HG02938 (cell line): ENCODE measurements around the gene KDM8.

Source experiments
- ATAC-seq: cut with Tn5 transposase; IDR thresholded peaks from one replicate; pipeline ENCODE4 v1.9.1; 2021; ENCODE audit warnings: mild to moderate bottlenecking, moderate library complexity; ENCODE audit not compliant: unreplicated experiment

The KDM8 gene

DNA sequence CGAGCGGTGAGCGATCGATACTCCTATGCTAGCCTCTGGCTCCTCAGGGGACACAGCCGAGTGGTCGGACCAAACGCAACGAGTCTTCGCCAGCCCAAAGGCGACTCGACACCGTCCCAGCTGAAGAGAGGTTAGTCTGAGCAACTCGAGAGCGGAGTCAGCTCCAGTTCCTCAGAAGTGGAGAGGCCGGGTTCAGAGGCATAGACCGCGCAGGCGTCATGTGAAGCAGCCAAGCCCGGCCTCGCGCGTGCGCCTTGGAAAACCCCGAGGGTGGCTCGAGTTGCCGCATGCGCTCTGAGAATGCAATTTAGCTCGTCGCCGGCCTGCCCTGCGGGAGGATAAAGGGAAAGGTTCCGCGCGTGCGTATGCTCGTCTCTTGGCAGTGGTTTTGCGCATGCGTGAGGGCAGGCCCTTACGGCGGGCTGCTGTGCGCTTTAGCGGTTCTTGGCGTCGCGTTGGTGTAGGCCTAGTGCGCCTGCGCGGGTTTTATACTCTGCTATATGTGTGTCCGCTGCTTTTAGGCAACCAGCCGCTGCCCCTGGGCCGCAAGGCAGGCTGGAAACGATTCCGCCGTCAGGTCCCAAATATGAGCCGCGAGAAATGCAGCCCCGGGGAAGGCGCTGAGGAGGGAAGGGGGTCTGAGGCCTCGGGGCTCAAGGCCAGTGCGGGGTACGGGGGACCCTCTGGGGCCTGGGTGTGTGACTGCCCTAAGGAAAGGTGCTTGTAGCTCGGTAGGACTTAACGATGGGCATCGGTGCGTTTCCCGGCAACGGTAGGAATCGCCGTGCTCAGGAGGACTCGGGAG lies at the start of gene KDM8:
Gene KDM8 (plus strand): TSS at position 20 of the 805 bp plus-strand sequence. CDS start 6,598 bp downstream, outside the sequence.
- ATAC-seq = peak; percentile 79

DNA sequence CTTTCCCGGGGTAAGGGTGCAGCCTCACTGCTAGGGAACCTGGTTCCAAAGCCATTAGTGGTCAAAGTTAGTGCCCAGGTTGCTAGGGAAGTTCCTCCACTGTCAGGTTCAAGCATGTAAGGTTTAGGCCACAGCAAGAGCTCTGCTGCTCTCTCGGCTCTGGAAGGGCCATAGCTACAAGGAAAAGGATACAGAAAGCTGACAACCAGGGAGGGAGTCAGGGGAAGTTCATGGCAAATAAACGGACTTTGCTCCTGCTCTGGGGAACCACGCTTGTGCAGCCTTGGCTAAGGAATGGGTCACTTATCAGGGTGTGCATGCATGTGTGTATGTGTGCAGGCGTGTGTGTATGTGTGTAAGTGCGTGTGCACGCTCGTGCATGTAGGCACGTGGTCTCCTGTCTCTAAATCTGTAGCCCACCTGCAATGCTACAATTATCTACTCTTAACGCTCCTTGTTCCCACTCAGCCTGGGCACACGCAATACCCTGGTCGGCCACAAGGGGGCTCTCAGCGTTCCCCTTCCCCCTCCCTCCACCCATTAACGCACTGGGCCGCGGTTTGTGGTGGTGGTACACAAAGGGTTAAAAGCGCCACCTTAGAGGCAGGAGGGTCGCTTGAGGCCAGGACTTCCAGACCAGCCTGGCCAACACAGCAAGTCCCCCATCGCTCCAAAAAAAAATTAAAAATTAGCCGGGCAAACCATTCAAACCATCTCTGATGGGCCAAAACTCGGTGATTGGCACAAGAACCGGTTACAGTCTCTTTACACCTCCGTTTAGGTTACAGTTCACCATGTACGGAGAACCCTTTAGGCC lies 48.4 kb upstream of the KDM8 start:
- no peak for ATAC-seq

DNA sequence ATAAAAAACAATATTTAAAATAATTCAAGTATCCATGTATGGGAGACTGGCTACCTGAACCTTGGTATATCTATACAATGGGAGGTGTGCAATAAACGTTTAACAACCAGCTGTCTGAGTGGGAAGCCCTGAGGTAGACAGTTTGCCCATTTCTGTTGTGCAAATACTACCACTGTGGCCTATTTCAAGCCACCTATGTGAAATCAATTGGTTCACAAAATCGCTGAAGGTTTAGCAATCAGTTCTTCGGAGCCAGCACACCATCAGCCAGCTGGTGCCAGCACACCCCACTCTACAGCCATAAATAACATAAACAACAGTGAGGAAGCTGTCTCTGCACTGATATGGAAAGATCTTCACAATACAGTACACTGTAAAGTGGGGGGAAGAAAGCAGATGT lies 46.7 kb upstream of the KDM8 start:
- no peak for ATAC-seq

DNA sequence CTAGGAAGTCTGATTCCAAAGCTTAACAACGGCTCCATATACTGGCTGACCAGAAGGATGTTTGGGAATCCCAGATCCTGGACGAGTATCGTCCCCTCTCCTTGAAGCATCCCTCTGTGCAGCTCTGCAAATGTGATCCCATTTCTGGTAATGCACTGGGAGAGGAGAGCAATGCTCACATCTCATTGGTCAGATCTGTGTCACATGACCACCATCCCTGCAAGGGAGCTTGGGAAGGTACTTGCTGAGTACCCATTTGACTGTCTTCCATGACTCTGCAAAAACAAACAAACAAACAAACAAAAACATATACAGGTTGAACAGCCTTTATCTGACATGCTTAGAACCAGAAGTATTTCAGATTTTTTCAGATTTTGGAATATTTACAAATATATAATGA lies 41.9 kb upstream of the KDM8 start:
- no peak for ATAC-seq

DNA sequence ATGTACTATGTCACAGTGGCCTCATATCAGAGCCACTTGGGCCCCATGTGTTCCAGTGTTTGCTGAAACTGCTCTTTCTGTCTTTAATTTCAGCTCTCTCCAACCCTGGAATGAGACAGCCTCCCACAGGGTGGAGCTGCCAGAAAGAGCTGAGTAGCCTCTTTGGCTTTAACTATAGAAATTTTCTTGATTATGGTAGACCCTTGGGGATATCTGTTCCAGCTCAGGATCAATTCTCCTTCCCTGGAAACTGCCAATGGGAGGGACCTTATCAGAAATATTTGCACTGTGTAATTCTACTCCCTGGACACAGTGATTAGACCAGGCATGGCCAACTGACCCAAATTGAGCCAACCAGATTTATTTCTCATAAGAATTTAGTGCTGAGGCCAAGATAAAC lies 39.0 kb upstream of the KDM8 start:
- no peak for ATAC-seq

DNA sequence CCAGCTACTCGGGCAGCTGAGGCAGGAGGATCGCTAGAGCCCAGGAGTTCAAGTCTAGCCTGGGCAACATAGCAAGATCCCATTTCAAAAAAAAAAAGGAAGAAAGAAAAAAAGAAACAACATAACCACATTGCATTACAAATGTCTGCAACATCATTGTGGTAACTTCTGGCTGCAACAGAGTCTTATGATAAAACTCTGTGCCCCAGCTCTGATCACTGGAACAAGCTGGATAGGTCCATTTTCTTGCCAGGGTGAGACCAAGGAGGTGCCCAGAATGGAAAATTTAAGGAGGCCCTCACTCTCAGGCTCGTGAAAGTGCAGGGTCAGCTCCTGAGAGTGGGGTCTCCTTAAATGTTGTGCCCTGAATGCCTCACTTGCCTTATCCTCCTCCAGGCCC lies 37.8 kb upstream of the KDM8 start:
- ATAC-seq = no peak

DNA sequence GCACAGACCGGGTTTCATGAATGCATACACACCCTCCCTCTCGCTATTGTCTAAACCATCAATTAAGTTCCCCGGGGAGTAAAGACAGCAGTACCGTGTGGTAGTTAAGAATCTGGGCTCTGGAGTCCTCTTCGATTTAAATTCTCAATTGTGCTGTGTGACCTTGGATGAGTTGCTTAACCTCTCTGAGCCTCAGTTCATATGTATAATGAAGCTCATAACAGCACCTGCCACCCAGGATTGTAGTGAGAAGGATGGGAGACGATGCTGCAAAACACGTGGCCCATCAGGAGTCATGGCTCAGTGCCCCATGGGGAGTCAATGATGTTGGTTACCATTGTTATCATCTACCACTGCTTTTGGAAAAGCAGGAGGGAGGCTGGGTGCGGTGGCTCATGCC lies 34.5 kb upstream of the KDM8 start:
- ATAC-seq = no peak

DNA sequence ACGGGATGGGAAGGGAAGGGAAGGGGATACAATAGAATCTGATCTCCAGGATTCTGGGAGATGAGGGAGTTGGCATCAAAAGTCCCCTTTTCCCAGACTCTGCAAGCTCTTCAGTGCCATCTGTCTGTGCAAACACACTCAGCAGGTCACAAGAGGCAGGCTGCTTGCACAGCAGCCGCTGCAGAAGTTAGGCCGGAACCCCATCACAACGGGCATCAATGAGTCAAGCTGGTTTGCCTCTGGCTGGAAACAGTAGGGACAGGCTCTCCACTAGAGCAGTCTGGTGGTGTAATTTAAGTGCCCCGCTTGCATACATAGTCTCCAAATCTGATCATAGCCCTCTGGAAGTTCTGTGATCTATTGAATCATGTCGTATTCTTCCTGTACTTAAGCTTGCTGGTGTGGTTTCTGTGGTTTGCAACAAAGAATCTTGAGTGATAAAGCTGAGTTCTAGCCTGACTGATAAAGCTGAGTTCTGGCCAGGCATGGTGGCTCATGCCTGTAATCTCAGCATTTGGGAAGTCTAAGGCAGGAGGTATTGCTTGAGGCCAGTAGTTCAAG lies 33.7 kb upstream of the KDM8 start:
- ATAC-seq = no peak

DNA sequence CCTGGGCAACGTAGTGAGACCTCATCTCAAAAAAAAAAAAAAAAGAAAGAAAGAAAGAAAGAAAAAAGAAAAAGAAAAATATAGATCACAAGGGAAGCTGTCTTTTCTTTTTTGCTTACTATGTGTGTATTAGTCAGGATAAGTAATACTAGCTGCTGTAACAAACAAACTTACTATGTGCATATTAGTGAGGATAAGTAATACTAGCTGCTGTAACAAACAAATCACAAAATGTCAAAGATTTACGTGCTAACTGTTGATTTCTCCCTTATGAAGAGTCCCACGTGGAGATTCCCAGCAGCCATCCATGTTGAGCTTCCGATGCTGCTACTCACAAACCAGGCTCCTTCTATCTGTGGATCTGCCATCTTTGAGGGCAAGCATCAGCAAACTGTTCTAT lies 31.7 kb upstream of the KDM8 start:
- ATAC-seq = no peak

DNA sequence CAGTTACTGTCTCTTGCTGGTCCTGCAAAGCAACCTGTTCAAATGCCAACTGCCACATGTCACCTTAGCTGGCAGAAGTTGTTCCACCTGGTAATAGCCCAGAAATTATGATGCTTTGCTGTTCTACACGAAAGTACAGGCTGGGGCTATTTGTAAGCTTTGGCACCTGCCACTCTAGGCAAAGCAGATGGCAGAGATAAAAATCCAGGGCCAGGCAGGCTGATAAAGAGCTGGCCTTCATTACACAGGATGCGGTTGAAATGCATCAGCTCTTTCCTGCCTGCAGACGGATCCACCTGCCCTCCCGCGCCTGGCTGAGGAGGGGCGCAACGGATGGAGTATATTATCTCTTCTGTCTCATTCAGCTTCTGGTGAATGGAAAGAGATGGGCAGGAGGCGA lies 29.3 kb upstream of the KDM8 start:
- ATAC-seq = no peak

DNA sequence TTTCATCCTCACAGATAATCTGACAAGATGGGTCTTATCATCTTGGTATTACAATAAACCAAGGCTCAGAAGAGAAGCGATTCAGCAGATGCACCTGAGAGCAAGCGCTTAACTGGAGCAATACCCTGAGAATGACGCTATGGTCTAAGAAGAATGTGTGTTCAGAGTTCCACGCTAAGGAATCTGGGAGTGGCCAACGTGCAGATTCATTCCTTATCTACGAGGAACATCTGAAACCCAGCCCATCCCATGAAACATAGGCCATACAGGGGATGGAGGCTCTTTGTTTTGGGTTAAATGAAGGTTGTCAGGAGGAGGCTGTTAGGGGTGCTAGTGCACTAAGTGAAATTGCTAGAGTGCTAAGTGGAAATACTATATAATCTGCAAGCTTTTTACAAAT lies 28.5 kb upstream of the KDM8 start:
- no peak for ATAC-seq

DNA sequence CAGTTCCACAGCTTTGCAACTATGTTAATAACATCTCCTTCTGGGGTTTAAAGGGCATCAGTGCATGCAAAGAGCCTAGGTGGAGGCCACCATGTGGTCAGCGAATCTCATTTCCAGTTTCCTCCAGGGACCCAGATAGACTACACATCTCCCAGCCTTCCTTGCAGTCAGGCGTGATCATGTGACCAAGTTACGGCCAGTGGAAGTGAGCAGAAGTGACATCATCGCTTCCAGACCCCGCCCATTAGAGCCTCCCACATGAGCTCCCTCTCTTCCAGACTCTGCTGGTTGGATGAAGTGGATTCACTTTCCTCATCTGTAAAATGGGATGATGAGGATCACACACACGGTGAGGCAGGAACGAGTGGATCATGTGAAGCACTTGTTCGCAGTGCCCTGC lies 27.4 kb upstream of the KDM8 start:
- no peak for ATAC-seq

DNA sequence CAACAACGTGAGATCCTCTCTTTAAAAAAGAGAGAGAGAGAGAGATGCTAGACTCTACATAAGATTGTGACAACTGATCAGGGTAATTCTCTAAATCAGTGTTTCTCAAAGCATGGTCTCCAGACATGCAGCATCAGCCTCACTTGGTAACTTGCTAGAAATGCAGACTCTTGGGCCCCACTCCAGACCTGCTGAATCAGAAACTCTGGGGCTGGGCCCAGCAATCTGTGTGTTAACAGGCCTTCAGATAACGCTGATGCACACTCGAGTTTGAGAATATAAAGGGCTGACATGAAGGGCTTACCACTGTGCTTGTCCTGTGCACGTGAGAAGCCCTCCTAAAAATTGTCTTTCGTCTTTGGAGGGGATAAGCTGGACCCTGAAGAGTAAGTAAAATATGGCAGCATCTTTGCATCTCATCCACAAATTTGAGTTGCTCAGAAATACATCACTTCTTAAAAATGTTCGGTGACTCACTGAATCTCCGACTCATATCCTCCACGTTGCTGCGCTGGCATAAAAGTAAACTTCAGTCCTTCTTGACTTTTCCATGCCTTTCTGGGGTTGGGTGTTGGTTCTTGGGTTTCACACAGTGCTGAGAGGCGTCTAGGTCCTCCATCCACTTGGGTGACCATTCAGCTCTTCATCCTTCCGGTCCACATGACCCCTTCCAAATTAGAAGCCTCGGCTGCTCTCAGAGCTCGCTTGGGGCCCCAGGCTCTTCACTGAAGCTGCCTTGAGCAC lies 26.1 kb upstream of the KDM8 start:
- no peak for ATAC-seq

DNA sequence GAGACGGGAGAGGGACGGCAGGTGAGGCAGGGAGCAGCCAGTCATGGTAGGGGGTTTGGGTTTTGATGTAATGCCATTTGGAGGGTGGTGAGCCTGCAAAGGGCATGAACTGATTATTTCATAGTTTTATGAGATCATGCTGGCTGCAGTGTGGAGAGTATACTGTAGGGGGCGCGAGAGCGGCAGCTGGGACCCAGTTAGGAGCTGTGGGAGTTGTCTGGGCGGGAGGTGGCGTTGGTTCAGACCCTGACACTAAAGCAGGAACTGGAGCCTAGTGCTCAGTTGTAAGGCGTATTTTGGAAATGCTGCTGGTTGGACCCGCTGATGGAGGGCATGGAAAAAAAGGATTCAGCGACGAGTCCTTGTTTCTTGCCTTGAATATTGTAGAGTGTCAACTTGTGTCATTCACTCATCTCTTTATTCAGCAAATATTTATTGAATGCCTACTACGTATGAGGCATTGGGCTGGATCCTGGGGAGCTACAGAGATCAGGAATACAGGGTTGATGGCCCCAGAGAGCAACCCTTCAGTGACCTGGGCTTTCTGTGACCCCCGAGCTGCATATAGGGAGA lies 23.7 kb upstream of the KDM8 start:
- ATAC-seq = no peak

DNA sequence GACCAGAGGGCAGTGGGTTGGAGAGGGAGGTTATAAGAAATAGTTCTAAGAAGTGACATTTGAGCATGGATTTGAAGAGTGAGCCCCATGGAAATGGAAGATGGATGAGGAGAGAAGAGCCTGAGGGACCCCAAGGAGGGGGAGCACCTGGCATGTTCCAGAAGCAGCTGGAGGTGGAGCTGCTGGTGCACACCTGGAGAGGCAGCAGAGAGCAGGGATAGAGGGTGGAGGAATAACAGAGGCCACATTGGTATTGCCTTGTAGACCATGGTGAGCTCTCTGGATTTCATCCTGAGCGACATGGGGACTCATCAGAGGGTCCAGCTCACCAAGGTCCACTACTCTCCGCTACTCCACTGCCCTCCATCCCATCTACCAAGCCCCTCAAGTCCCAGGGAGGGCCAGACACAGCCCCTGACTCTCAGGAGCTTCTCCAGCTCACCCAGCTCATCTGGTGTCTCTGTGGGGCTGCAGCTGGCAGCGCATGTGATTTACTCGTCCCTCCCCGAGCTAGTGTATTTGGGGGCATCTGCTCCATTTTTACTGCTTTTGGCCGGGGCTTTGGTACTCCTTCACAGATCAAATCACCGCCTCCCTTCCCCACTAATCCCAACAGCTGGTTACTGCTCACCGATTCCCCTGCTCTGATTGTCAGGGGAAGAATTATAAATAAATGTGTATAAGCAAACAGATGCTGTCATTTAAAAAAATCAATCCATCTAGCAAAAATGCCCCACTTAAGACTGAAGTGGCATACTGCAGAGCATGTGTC lies 22.1 kb upstream of the KDM8 start:
- no peak for ATAC-seq

DNA sequence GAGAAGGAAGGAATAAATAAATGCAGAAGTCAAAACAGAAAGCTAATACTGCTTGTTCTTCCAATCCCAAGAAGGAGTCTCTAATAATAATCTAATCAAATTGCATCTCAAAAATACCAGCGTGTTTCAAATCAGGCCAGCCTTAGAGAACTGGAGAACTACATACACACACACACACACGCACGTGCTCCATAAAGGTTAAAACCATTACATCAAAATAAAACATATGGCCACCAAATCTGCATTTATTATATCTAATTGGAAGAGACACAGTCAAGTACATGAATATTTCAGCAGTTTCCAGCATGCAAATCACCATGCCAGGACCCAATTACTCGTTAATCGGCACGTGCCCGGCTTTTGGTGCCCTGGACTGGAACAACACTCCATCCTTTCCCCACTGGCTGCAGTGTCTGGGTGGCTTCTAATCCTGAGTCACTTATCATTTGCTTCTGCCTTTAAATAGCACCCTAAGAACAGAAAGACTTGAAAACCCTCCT lies 20.4 kb upstream of the KDM8 start:
- no peak for ATAC-seq

DNA sequence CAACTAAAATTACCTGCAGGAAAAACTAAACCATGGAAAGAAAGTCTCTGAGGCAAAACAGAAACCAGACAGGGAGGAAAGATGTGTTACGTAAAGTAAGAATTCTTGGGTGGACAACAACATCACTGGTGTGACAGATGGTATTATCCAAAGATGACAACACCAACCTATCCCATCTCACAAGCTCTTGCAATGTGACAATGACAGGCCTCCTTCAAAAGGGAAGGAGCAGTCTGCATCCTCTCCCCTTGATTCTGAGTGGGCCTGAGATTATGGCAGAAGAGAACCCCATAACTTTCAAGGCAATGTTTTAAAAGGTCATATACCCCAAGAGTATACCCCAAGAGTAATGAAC lies 17.6 kb upstream of the KDM8 start:
- ATAC-seq = no peak

DNA sequence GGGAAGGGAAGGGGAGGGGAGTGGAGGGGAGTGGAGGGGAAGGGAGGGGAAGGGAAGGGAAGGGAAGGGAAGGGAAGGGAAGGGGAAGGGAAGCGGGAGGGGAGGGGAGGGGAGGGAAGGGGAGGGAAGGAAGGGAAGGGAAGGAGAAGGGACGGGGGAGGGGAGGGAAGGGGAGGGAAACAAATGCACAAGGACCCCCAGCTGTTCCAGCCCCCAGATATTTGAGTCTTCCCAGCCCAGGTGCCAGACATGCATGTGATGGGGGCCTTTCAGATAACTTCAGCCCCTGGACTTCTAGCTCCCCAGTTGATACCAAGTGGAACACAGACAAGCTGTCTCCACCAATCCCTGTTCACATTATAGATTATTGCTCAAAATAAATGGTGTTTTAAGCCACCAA lies 14.7 kb upstream of the KDM8 start:
- ATAC-seq = no peak

DNA sequence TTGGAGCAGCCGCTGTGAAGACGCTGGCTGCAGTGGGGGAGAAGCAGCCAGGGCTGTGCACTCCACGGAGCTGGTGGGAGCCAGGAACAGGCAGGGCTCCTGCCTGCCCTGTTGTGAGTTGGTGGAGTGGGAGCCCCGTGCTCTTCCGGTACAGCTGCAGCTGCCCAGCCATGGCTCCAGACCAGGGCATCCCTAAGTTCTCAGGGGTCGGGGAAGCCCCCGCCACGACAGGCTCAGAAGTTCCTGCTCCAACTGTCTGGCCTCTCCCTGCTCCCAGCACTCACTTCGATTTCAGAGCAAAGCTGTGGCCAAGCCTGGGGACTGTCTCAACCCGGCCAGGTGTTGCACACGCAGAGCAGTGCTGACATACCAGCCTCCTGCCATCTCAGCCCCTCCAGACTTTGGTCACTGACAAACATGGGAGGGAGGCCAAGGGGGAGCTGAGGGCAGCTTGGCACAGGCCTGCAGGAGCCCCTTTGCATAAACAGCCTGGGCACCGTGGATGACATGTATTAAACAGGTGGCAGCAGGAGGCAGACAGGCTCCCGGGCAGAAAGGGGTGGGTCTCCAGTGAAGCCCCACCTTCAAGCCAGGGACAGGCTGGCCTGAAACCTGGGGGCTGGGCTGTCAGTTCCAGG lies 13.9 kb upstream of the KDM8 start:
- no peak for ATAC-seq
